DOHH2 (cell line): ENCODE data around the gene DMTF1.

Experiments
- EZH2phosphoT487 ChIP-seq: fragments of 200-600 bp; sonication (generic); IDR thresholded peaks from 2 replicates; pipeline ENCODE4 v1.6.1; 2017; ENCODE audit warnings: borderline replicate concordance, mild to moderate bottlenecking, antibody characterized with exemption, low read length, moderate library complexity, mixed read lengths
- TF ChIP-seq, protein P1 (sequence below): fragments of 200-600 bp; sonication (generic); IDR thresholded peaks from one replicate; pipeline ENCODE4 v1.5.1; 2014; ENCODE audit warnings: antibody characterized with exemption, mild to moderate bottlenecking, low read depth, low read length; ENCODE audit not compliant: poor library complexity, severe bottlenecking

DNA sequence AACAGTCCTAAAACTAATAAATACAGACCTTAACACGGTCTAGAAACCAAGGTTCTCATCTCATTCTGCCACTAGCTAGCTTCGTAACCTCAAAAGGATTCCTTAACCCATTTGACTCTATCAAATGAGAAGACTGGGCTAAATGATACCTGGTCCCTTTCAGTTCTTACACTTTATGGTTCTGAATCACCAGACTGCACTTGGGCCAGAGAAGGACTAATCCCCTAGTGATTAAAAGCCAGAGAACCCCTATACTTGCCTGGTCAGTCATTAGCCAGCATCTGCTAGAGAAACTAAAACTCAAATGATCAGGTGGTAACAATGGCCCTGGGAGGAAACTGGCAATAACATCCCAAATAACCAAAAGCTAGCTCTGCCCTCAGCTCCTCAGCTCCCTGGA is 50.5 kb downstream of the DMTF1 start:
- TF ChIP-seq, protein P1, sequence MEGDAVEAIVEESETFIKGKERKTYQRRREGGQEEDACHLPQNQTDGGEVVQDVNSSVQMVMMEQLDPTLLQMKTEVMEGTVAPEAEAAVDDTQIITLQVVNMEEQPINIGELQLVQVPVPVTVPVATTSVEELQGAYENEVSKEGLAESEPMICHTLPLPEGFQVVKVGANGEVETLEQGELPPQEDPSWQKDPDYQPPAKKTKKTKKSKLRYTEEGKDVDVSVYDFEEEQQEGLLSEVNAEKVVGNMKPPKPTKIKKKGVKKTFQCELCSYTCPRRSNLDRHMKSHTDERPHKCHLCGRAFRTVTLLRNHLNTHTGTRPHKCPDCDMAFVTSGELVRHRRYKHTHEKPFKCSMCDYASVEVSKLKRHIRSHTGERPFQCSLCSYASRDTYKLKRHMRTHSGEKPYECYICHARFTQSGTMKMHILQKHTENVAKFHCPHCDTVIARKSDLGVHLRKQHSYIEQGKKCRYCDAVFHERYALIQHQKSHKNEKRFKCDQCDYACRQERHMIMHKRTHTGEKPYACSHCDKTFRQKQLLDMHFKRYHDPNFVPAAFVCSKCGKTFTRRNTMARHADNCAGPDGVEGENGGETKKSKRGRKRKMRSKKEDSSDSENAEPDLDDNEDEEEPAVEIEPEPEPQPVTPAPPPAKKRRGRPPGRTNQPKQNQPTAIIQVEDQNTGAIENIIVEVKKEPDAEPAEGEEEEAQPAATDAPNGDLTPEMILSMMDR: no peak
- no peak for TF ChIP-seq EZH2phosphoT487
